WTC11 (cell line): ENCODE results near the gene GBP7. TPM values are rescaled to one million over a fixed set of nuclear protein-coding genes. Genes with fewer than 3 reads are reported as not detected.
"Not testable (repeated sequence)": the region's sequence is repeated elsewhere in the genome, so short reads cannot be mapped to it uniquely, and the experiment has no call there.

Experiments
- ATAC-seq: fragments of 200-7000 bp; cut with Tn5 transposase; 2 replicates; pipeline ENCODE4 v1.10.0; 2021; ENCODE audit warnings: mild to moderate bottlenecking, moderate library complexity
- CTCF ChIA-PET: fragments of 300-600 bp; sonication (Branson Sonifier 250); formaldehyde crosslinking; loops from one replicate; lab custom pipeline; 2021; ENCODE audit warnings: antibody characterized with exemption; lab: Charles Lee
- POLR2A ChIA-PET: fragments of 350-600 bp; sonication (Branson Sonifier 250); formaldehyde crosslinking; loops from one replicate; lab custom pipeline; 2021; ENCODE audit warnings: antibody characterized with exemption; lab: Charles Lee
- DNase-seq: peaks from one replicate; pipeline ENCODE4 v3.0.0; 2021; ENCODE audit warnings: low spot score
- H3K27ac Mint-ChIP-seq: 2 replicates; pipeline ENCODE4 v1.8.0; 2021; ENCODE audit warnings: mixed read lengths
- H3K27me3 Mint-ChIP-seq: 2 replicates; pipeline ENCODE4 v1.8.0; 2021; ENCODE audit warnings: low read depth, mild to moderate bottlenecking, moderate library complexity, mixed read lengths
- H3K36me3 Mint-ChIP-seq: 2 replicates; pipeline ENCODE4 v1.8.0; 2021; ENCODE audit warnings: mixed read lengths
- H3K4me1 Mint-ChIP-seq: 2 replicates; pipeline ENCODE4 v1.8.0; 2022; ENCODE audit warnings: mixed read lengths
- H3K4me3 Mint-ChIP-seq: 2 replicates; pipeline ENCODE4 v1.8.0; 2021; ENCODE audit warnings: mild to moderate bottlenecking, moderate library complexity, mixed read lengths
- H3K9me3 Mint-ChIP-seq: 2 replicates; pipeline ENCODE4 v1.8.0; 2021; ENCODE audit warnings: mixed read lengths
- CBFB ChIP-seq: sonication (generic); formaldehyde crosslinking; IDR thresholded peaks from 2 replicates; pipeline ENCODE4 v1.8.1; 2022; ENCODE audit warnings: mild to moderate bottlenecking, low read depth, missing genetic modification reagents
- CREB1 ChIP-seq: sonication (generic); formaldehyde crosslinking; IDR thresholded peaks from 2 replicates; pipeline ENCODE4 v1.8.0; 2023; ENCODE audit warnings: mild to moderate bottlenecking, missing genetic modification reagents
- CTCF ChIP-seq: fragments of 200-600 bp; IDR thresholded peaks from 2 replicates; pipeline ENCODE4 v1.8.0; 2022; ENCODE audit warnings: antibody characterized with exemption
- IRF1 ChIP-seq: sonication (generic); formaldehyde crosslinking; IDR thresholded peaks from 2 replicates; pipeline ENCODE4 v1.8.0; 2023; ENCODE audit warnings: missing genetic modification reagents
- NR1H2 ChIP-seq: sonication (generic); formaldehyde crosslinking; IDR thresholded peaks from 2 replicates; pipeline ENCODE4 v1.9.0; 2021; ENCODE audit warnings: mild to moderate bottlenecking, moderate library complexity, missing genetic modification reagents
- PRDM15 ChIP-seq: sonication (generic); formaldehyde crosslinking; IDR thresholded peaks from 2 replicates; pipeline ENCODE4 v1.8.0; 2022; ENCODE audit warnings: missing genetic modification reagents
- total RNA-seq: library from RNA; stranded (reverse); gene quantifications from 3 replicates; pipeline ENCODE4 v1.2.3, GENCODE V29; 2021
- TF ChIP-seq, protein P1 (sequence below): sonication (generic); formaldehyde crosslinking; conservative IDR thresholded peaks from 2 replicates; pipeline ENCODE4 v1.8.1; 2023; ENCODE audit warnings: mild to moderate bottlenecking, low read depth, missing genetic modification reagents, moderate library complexity
- TF ChIP-seq, protein P2 (sequence below): sonication (generic); formaldehyde crosslinking; IDR thresholded peaks from 2 replicates; pipeline ENCODE4 v1.8.1; 2023; ENCODE audit warnings: mild to moderate bottlenecking, missing genetic modification reagents
- TF ChIP-seq, protein P3 (sequence below): fragments of 250-450 bp; sonication (Bioruptor Pico); IDR thresholded peaks from 2 replicates; pipeline ENCODE4 v2.1.2; 2022; ENCODE audit warnings: mild to moderate bottlenecking, moderate library complexity

The GBP7 gene
- total RNA-seq, 1 experiment from 2014 or later: not detected

GRCh38 chr1:89129911-89130310 is 45.9 kb downstream of the GBP7 start (continued):
- TF ChIP-seq, protein P1, sequence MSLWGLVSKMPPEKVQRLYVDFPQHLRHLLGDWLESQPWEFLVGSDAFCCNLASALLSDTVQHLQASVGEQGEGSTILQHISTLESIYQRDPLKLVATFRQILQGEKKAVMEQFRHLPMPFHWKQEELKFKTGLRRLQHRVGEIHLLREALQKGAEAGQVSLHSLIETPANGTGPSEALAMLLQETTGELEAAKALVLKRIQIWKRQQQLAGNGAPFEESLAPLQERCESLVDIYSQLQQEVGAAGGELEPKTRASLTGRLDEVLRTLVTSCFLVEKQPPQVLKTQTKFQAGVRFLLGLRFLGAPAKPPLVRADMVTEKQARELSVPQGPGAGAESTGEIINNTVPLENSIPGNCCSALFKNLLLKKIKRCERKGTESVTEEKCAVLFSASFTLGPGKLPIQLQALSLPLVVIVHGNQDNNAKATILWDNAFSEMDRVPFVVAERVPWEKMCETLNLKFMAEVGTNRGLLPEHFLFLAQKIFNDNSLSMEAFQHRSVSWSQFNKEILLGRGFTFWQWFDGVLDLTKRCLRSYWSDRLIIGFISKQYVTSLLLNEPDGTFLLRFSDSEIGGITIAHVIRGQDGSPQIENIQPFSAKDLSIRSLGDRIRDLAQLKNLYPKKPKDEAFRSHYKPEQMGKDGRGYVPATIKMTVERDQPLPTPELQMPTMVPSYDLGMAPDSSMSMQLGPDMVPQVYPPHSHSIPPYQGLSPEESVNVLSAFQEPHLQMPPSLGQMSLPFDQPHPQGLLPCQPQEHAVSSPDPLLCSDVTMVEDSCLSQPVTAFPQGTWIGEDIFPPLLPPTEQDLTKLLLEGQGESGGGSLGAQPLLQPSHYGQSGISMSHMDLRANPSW (CRISPR knock-in tag): no peak
- TF ChIP-seq, protein P2, sequence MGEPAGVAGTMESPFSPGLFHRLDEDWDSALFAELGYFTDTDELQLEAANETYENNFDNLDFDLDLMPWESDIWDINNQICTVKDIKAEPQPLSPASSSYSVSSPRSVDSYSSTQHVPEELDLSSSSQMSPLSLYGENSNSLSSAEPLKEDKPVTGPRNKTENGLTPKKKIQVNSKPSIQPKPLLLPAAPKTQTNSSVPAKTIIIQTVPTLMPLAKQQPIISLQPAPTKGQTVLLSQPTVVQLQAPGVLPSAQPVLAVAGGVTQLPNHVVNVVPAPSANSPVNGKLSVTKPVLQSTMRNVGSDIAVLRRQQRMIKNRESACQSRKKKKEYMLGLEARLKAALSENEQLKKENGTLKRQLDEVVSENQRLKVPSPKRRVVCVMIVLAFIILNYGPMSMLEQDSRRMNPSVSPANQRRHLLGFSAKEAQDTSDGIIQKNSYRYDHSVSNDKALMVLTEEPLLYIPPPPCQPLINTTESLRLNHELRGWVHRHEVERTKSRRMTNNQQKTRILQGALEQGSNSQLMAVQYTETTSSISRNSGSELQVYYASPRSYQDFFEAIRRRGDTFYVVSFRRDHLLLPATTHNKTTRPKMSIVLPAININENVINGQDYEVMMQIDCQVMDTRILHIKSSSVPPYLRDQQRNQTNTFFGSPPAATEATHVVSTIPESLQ: no peak
- TF ChIP-seq NR1H2 (CRISPR knock-in tag): no peak
- TF ChIP-seq CBFB (CRISPR knock-in tag): no peak
- no peak for TF ChIP-seq CTCF
- TF ChIP-seq, protein P3, sequence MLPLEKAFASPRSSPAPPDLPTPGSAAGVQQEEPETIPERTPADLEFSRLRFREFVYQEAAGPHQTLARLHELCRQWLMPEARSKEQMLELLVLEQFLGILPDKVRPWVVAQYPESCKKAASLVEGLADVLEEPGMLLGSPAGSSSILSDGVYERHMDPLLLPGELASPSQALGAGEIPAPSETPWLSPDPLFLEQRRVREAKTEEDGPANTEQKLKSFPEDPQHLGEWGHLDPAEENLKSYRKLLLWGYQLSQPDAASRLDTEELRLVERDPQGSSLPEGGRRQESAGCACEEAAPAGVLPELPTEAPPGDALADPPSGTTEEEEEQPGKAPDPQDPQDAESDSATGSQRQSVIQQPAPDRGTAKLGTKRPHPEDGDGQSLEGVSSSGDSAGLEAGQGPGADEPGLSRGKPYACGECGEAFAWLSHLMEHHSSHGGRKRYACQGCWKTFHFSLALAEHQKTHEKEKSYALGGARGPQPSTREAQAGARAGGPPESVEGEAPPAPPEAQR: no peak

- POLR2A ChIA-PET, H3K4me1 Mint-ChIP-seq, H3K36me3 Mint-ChIP-seq, CTCF ChIA-PET, H3K27me3 Mint-ChIP-seq, H3K27ac Mint-ChIP-seq, H3K4me3 Mint-ChIP-seq, H3K9me3 Mint-ChIP-seq, ATAC-seq, DNase-seq: not testable (repeated sequence)
Measured at GRCh38 chr1:89128003-89128458, 47.8 kb downstream of the GBP7 start.

GRCh38 chr1:89126602-89127565 is 48.9 kb downstream of the GBP7 start:
- CTCF ChIA-PET: not testable (repeated sequence)

DNA sequence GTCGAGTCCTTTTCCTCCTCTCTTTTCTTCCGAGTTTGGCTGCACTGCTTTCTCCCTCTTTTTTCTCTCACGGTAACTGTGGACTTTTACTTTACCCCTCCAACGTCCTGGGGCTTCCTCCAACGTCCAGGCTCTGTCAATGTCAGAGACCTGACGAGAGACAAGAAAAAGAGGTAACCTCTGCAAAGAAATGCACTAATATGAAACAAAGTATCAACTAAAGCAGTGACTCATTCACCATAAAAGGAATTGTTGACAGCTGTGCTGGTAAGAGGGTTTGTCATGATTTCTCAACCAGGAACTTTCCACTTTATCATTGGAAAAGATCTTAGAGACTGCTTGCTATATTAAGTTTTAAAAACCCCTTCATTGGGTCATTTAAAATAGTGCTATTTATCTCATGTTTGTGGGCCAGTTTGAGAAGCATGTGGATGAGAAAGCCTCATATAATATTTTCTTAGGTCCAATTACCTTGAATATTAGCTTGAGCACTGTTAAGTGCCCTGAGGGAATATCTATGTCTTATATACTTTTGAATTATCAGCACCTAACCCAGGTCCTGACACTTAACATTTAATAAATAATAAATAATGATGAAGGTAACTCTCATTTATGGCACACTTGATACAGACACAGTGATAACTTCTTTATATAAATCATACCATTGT is 49.8 kb downstream of the GBP7 start, which contains the start of gene GBP2:
Gene GBP2, minus strand, starts transcription at position 202 of the 668 bp plus-strand sequence. CDS start 4,148 bp downstream, outside the sequence.
- 0 out of 2 replicates have a peak, but pooled peaks cover 5% of the 10 kb centered on the region for H3K9me3 Mint-ChIP-seq
- CTCF ChIA-PET: interaction anchor here (1.5 kb wide), 1 partner anchor 40 kb away, joined by 3 read pairs; no protein-coding TSS in a partner anchor
- POLR2A ChIA-PET: no interaction called here
- H3K4me3 Mint-ChIP-seq: no peak within 1 kb of the TSS
- no peaks in the 10 kb centered on the region for H3K36me3 Mint-ChIP-seq
- no peak within 1 kb of the TSS; the same call in 1 of the 2 replicates for H3K27ac Mint-ChIP-seq
- ATAC-seq (no peak), DNase-seq (no peak)
- no peaks in the 10 kb centered on the region for H3K27me3 Mint-ChIP-seq
- no peaks in the 10 kb centered on the region for H3K4me1 Mint-ChIP-seq
- TF ChIP-seq IRF1 (no peak), CREB1 (CRISPR knock-in tag) (no peak), PRDM15 (no peak)

More at GRCh38 chr1:89126602-89127565, 48.9 kb downstream of the GBP7 start:
- H3K9me3 Mint-ChIP-seq, H3K4me3 Mint-ChIP-seq, H3K4me1 Mint-ChIP-seq, H3K36me3 Mint-ChIP-seq, H3K27me3 Mint-ChIP-seq, ATAC-seq, H3K27ac Mint-ChIP-seq, DNase-seq, POLR2A ChIA-PET: not testable (repeated sequence)
